Measurements from ENCODE around the gene TMEM143. TPM values are rescaled to one million over a fixed set of nuclear protein-coding genes. Genes with fewer than 3 reads are reported as not detected.

Gene TMEM143
- 4.3 and 4.6 TPM in 2 replicates for total RNA-seq

DNA sequence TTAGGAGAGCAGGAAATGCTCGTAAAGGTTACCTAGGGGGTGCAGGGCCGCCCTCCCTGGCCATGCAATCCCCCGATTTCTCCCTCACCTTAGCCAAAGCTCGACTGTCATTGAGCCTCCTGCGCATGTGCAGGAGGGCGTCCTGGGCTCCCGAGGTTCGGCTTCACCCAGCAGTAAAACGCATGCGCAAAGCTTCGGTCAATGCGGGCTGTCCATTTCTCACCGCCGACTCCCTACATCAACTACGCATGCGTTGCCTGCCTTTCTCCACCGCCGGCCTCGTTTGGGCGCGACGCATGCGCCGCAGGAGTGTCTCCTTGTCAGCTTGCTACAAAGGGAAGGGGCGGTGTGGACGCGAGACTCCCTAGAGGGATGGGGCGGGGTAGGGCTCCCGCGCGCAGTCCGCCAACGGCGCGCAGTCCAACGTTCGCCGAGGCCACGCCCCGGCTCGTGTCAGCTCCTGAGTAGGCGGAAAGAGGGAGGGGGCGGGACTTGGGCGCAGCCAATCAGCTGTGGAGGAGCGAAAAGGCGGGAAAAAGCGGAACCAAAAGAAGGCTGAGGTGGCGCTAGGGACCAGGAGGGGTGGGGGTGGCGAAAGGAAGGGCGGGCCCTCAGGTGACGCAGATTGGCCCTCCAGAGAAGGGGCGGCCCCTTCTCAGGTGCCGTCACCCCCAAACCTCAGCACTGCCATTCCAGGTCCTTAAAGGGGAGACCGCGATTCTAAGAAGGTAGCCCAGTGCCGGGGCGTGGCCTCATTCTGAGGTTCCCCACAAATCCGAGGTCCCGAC lies at the start of gene TMEM143, which contains the start of gene SYNGR4:
Gene TMEM143, minus strand, starts transcription at position 131 of the 788 bp plus-strand sequence. Its CDS starts 20 bp downstream, at position 111.
Gene SYNGR4, plus strand, starts transcription at position 558 of the 788 bp plus-strand sequence. CDS start 1,476 bp downstream, outside the sequence.

DNA sequence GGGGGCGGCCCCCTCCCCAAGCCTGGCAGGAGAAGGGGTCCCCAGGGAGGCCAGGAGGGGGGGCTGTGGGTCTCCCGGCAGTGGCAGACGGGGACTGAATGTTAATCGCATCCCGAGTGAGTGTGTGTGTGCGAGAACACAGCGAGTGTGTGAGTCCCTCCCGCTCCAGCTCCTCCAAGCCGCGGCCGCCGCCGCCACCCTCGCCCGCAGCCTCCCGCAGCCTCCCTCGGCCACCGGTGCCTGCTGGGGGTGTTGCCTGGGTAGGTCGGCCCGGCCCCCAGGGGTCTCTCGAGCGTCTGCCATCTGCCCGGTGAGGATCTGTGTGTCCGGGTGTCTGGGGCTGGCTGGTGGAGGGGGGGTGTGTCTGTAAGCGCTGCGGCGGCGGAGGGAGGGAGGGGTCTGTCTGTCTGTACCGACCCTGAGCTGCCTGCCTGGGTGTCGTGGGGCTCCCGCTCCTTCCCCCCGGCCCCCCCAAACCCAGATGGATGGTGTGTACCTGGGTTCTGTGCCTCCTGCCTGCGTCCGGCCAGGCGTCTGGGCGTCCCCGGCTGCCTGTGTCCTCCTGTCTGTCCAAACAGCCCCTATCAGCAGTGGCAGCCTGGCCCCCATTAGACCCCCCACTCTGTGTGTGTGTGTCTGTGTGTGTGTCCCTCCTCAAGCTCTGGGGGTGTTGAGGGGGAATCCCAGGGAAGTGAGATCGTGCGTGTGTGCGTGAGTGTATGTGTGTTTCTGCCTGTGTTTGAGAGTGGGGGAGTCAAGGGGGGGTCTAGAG lies 30.0 kb upstream of the TMEM143 start, which contains the start of gene GRIN2D:
Gene GRIN2D, plus strand, starts transcription at position 110 of the 772 bp plus-strand sequence. CDS start 4,725 bp downstream, outside the sequence.

DNA sequence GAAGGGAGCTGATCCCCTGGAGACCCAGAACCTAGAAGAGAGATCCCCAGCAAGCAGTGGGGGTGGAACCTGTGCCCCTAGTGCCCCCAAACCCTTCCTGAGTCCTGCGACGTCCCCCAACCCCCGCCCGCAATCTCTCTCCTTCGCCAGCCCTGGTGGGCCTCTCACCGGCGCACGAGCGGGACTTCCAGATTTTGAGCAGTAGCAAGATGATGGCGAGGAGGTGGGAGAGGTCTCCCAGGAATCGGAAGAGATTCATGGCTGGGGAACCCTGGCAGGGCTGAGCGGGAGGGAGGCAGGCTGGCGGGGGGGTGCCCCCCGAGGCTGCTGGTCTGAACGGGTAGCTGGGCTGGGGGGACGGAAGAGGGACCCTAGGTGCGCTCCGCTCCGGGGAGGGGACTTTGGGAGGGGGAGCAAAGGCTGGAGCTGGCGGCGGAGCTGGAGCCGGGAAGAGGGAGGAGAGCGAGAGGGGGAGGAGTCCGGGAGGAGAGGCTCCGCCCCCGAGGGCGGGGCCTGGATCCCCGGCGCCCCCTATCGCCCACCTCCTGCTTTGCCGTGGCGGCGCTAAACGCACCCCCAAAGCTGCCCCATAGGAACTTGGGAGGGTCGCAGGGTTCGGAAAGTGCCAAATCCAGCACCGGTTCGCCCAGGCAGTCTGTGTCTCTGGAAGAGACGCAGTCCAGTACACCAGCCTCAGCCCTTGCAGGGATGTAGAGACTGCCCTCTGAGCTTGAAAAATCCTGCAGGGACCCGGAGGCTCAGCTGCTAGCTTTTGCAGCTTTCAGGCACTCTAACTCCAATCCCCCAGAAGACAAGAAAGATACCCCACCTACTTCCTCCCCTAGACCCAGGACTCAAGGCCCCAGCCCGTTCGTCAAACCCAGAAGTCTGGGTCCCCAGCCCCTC lies 27.6 kb upstream of the TMEM143 start, which contains the start of gene KDELR1:
Gene KDELR1, minus strand, starts transcription at position 452 of the 906 bp plus-strand sequence. Its CDS starts 193 bp downstream, at position 259.

DNA sequence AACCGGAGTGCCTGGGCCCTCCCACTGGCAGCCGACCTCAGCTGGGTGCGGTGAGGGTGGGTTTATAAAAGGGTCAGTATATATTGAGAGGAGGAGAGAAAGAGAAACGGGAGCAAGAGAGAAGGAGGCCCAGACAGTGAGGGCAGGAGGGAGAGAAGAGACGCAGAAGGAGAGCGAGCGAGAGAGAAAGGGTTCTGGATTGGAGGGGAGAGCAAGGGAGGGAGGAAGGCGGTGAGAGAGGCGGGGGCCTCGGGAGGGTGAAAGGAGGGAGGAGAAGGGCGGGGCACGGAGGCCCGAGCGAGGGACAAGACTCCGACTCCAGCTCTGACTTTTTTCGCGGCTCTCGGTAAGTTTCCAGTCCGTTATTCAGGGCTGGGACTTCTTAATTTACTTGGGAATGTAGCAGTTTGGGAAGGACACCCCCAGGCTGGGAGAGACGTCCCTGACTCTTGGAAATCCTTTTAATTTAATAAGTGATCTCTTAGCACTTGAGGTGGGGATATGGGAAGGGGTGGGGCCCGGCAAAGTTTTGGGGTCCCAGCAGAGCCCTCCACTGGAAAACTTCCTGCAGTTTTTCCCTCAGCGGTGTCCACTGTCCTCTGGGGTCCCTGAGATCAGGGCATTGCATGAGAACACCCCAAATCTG lies 38.4 kb downstream of the TMEM143 start, which contains the start of gene EMP3:
Gene EMP3, plus strand, starts transcription at position 288 of the 646 bp plus-strand sequence. CDS start 1,293 bp downstream, outside the sequence.

Other genes with a start within 250 kb of the TMEM143 start
- gene LIG1, start 193.6 kb downstream of the TMEM143 start, total RNA-seq = 11.8 and 14.5 TPM in 2 replicates
- 2.2 and 2.5 TPM in 2 replicates for gene ZSWIM9, start 193.3 kb downstream of the TMEM143 start, total RNA-seq
- gene CARD8, start 108.0 kb downstream of the TMEM143 start, total RNA-seq = 12.5 and 14.2 TPM in 2 replicates
- 0.26 TPM in 1 of 2 replicates, not detected in the other for gene ZNF114, start 93.9 kb downstream of the TMEM143 start, total RNA-seq
- gene EMP3, start 38.4 kb downstream of the TMEM143 start, total RNA-seq = 509 and 704 TPM in 2 replicates
- not detected in 2 replicates for gene SYNGR4, start 427 bp upstream of the TMEM143 start, total RNA-seq
- gene KDELR1, start 27.6 kb upstream of the TMEM143 start, total RNA-seq = 44.0 and 48.9 TPM in 2 replicates
- gene GRIN2D, start 29.7 kb upstream of the TMEM143 start, total RNA-seq = 0.17 and 0.63 TPM in 2 replicates
- 8.7 and 17.1 TPM in 2 replicates for gene GRWD1, start 82.0 kb upstream of the TMEM143 start, total RNA-seq
- gene KCNJ14, start 91.6 kb upstream of the TMEM143 start, total RNA-seq = 0.16 and 0.26 TPM in 2 replicates
- 31.7 and 37.0 TPM in 2 replicates for gene CYTH2, start 105.4 kb upstream of the TMEM143 start, total RNA-seq
- gene LMTK3, start 147.9 kb upstream of the TMEM143 start, total RNA-seq = under 0.01 and 0.09 TPM in 2 replicates
- 0.16 and 0.17 TPM in 2 replicates for gene SULT2B1, start 188.2 kb upstream of the TMEM143 start, total RNA-seq
- not detected in 2 replicates for gene SPACA4, start 242.8 kb upstream of the TMEM143 start, total RNA-seq